Erythroblast (primary cell): ENCODE results near the gene RGR.

Experiments used
- DNase-seq, 2 experiments: peaks; one replicate each; lab custom pipeline; 2025; lab: John Stamatoyannopoulos, UW
- GATA1 ChIP-seq: IDR thresholded peaks from 2 replicates; pipeline ENCODE4 v1.6.1; 2011; ENCODE audit warnings: low read depth, mild to moderate bottlenecking, control low read depth, low read length, moderate library complexity
- POLR2A ChIP-seq: IDR thresholded peaks from 2 replicates; pipeline ENCODE4 v1.6.1; 2011; ENCODE audit warnings: mild to moderate bottlenecking, low read length

RGR gene

DNA sequence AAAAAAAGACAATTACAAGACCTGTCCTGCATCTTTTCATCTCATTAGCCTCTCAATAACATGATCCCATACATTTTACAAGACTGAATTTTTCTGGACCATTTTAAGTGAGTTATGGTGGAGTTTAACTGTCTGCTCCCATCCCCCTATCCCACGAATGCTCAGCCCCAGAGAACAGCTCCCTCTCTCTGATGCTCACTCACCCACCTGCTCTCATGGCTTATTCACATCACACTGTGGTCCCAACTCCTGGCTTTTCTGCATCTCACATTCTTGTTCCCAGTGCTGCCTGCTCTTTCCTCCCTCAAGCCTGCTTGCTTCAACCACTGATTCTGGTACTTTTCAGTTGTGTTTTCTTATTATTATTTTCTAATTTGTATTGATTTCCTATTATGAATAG is 63.2 kb downstream of the RGR start:
- no peak for DNase-seq

DNA sequence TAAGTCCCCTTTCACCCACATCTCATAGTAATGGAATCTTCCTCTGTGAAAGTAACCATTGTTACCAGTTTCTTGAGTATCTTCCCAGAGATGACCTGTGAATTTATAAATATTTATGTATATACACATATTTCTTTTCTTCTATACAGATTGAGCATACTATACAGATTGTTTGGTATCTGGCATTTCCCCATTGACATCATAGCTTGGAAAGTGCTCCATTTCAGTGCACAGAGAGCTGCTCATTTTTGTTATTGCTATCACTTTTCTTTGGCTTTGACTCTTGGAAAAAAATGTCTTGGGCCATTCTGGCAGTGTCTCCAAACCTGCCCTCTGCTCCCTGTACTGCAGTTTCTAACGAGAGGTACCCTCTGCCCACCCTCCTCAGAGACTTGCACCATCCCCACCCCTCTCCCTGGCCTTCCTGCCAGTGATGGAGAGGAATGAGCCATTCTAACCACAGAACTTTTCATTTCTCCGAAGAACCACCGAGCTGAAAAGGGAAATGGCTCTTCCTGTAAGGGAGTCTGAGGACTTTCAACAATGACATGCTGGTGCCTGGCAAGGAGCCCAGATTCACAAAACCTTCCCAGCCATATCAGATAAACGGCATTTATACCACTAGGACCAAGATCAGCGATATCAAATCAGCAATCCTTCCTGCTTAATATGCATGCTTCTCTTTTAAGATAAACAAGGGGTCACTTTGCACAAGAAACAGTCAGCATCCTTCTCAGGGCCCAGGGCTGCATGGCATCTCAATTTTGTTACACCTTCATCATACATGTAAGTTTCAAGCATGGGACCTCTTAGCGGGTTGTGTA is 63.8 kb downstream of the RGR start:
- DNase-seq = no peak
- TF ChIP-seq GATA1 (no peak), POLR2A (no peak)

More for the DNA sequence above, 63.2 kb downstream of the RGR start:
- TF ChIP-seq GATA1 = no peak
- TF ChIP-seq POLR2A = no peak
